Vein endothelial cell (primary cell): ENCODE data around the gene LGALS4. TPM values are rescaled to one million over a fixed set of nuclear protein-coding genes. Genes with fewer than 3 reads are reported as not detected.

Source experiments
- small RNA-seq: library from RNA; depleted of rRNA; stranded (forward); fragments of <200 nt; gene quantifications from one replicate; pipeline ENCODE3, GENCODE V24; 2012
- total RNA-seq: library from RNA; depleted of rRNA; stranded (reverse); fragments of >200 nt; gene quantifications from 2 replicates; pipeline ENCODE4 v1.2.3, GENCODE V29; 2012

The LGALS4 gene
- 0.33 TPM in 1 of 2 replicates, not detected in the other for total RNA-seq

GRCh38 chr19:38812841-38813320 lies at the start of gene LGALS4:
TSS of gene LGALS4 (minus strand) at chr19:38812945. CDS start at chr19:38812886, 59 bp downstream.

GRCh38 chr19:38849860-38850435 lies 37.2 kb upstream of the LGALS4 start, which contains the start of gene HNRNPL:
TSS of gene HNRNPL (minus strand) at chr19:38849986. CDS start at chr19:38849966, 20 bp downstream.

GRCh38 chr19:38788478-38789243 lies 24.1 kb downstream of the LGALS4 start, which contains the start of gene LGALS7B:
TSS of gene LGALS7B (plus strand) at chr19:38789200. CDS start at chr19:38789227, 27 bp downstream.

GRCh38 chr19:38773469-38774177 lies 39.1 kb downstream of the LGALS4 start, which contains the start of gene LGALS7:
TSS of gene LGALS7 (minus strand) at chr19:38773517. CDS start at chr19:38773492, 25 bp downstream.

Small RNAs within 50 kb of the gene (small RNA-seq; reads per million reads assigned to genes)
- gene RNU6-140P = not detected

Other genes starting within 250 kb of the LGALS4 start
- 0.19 and 0.33 TPM in 2 replicates for gene MAP4K1, start 195.0 kb downstream of the LGALS4 start, total RNA-seq
- gene EIF3K, start 193.8 kb downstream of the LGALS4 start, total RNA-seq = 369 and 446 TPM in 2 replicates
- gene ACTN4, start 165.3 kb downstream of the LGALS4 start, total RNA-seq = 464 and 474 TPM in 2 replicates
- gene CAPN12, start 68.5 kb downstream of the LGALS4 start, total RNA-seq = not detected in 2 replicates
- gene LGALS7, start 39.4 kb downstream of the LGALS4 start, total RNA-seq = not detected in 2 replicates
- gene LGALS7B, start 23.7 kb downstream of the LGALS4 start, total RNA-seq = not detected in 2 replicates
- gene ECH1, start 18.8 kb upstream of the LGALS4 start, total RNA-seq = 29.2 and 45.4 TPM in 2 replicates
- 289 and 397 TPM in 2 replicates for gene HNRNPL, start 37.0 kb upstream of the LGALS4 start, total RNA-seq
- gene RINL, start 65.3 kb upstream of the LGALS4 start, total RNA-seq = 7.8 and 14.0 TPM in 2 replicates
- 72.7 and 83.9 TPM in 2 replicates for gene SIRT2, start 86.7 kb upstream of the LGALS4 start, total RNA-seq
- gene NFKBIB, start 87.0 kb upstream of the LGALS4 start, total RNA-seq = 14.0 and 14.7 TPM in 2 replicates
- not detected in 2 replicates for gene CCER2, start 99.2 kb upstream of the LGALS4 start, total RNA-seq
- 29.7 and 31.1 TPM in 2 replicates for gene SARS2, start 117.8 kb upstream of the LGALS4 start, total RNA-seq
- gene MRPS12, start 118.0 kb upstream of the LGALS4 start, total RNA-seq = 39.2 and 42.1 TPM in 2 replicates
- 15.7 and 17.6 TPM in 2 replicates for gene FBXO17, start 162.8 kb upstream of the LGALS4 start, total RNA-seq
- 1.3 and 2.3 TPM in 2 replicates for gene FBXO27, start 219.6 kb upstream of the LGALS4 start, total RNA-seq